HG03159 (cell line): ENCODE results near the gene ADGRG3.

Experiments used
- ATAC-seq: cut with Tn5 transposase; IDR thresholded peaks from one replicate; pipeline ENCODE4 v1.9.1; 2021; ENCODE audit warnings: mild to moderate bottlenecking, moderate library complexity; ENCODE audit not compliant: unreplicated experiment

ADGRG3 gene

GRCh38 chr16:57630407-57630797 is 37.7 kb upstream of the ADGRG3 start:
- ATAC-seq, result no peak

GRCh38 chr16:57630931-57631845 is 36.9 kb upstream of the ADGRG3 start:
- no peak for ATAC-seq

GRCh38 chr16:57632568-57632967 is 35.5 kb upstream of the ADGRG3 start:
- ATAC-seq, result no peak

- ATAC-seq, result no peak
Measured at GRCh38 chr16:57633383-57634064, 34.6 kb upstream of the ADGRG3 start.

- no peak for ATAC-seq
Measured at GRCh38 chr16:57634171-57634570, 33.9 kb upstream of the ADGRG3 start.

- no peak for ATAC-seq
Measured at GRCh38 chr16:57635266-57636097, 32.6 kb upstream of the ADGRG3 start.

GRCh38 chr16:57636184-57636583 is 31.9 kb upstream of the ADGRG3 start:
- ATAC-seq, result no peak

GRCh38 chr16:57637020-57637419 is 31.1 kb upstream of the ADGRG3 start:
- no peak for ATAC-seq

- no peak for ATAC-seq
Measured at GRCh38 chr16:57637424-57637823, 30.7 kb upstream of the ADGRG3 start.

- no peak for ATAC-seq
Measured at GRCh38 chr16:57637965-57638364, 30.1 kb upstream of the ADGRG3 start.

- ATAC-seq, result no peak
Measured at GRCh38 chr16:57638381-57638780, 29.7 kb upstream of the ADGRG3 start.

- ATAC-seq, result no peak
Measured at GRCh38 chr16:57639172-57639887, 28.8 kb upstream of the ADGRG3 start.

- ATAC-seq, result no peak
Measured at GRCh38 chr16:57640185-57640584, 27.9 kb upstream of the ADGRG3 start.

GRCh38 chr16:57640612-57641011 is 27.5 kb upstream of the ADGRG3 start:
- no peak for ATAC-seq

GRCh38 chr16:57642160-57643135 is 25.7 kb upstream of the ADGRG3 start:
- no peak for ATAC-seq

- no peak for ATAC-seq
Measured at GRCh38 chr16:57643147-57643874, 24.8 kb upstream of the ADGRG3 start.

GRCh38 chr16:57643910-57644309 is 24.2 kb upstream of the ADGRG3 start:
- ATAC-seq, result no peak

- ATAC-seq, result no peak
Measured at GRCh38 chr16:57644383-57645014, 23.6 kb upstream of the ADGRG3 start.
